RPMI7951 (cell line): Measurements from ENCODE around the gene NUBPL. TPM values are rescaled to one million over a fixed set of nuclear protein-coding genes. Genes with fewer than 3 reads are reported as not detected.
"Not testable (repeated sequence)": the region's sequence is repeated elsewhere in the genome, so short reads cannot be mapped to it uniquely, and the experiment has no call there.

Experiments
- DNase-seq: peaks from one replicate; pipeline ENCODE4 v3.0.0-alpha.2; 2012; ENCODE audit warnings: low read depth
- total RNA-seq: library from RNA; depleted of rRNA; stranded (reverse); fragments of >200 nt; shearing (Covaris generic); gene quantifications from 2 replicates; pipeline ENCODE4 v1.2.3, GENCODE V29; 2014

The NUBPL gene
- total RNA-seq, 1 experiment from 2014 or later = 14.1 TPM

DNA sequence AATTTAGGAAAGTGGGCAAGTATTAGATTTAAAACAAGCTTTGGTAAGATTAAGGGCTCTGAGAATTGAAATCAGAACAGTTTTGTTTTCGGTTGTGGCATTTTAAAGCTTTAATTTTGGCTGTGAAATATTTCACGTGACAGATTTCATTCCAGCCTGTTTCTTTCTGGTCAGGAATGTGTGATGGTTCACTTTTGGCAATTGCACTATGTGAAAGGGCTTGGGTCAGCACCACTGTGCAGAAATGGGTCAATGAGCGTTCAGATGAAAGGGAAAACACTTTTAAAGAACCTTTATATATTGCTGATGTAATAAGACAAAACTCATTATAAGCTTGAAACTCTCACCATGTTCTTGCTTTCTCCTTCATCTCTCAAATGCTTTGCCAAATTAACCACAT, 17.1 kb downstream of the NUBPL start:
- no peak for DNase-seq

DNA sequence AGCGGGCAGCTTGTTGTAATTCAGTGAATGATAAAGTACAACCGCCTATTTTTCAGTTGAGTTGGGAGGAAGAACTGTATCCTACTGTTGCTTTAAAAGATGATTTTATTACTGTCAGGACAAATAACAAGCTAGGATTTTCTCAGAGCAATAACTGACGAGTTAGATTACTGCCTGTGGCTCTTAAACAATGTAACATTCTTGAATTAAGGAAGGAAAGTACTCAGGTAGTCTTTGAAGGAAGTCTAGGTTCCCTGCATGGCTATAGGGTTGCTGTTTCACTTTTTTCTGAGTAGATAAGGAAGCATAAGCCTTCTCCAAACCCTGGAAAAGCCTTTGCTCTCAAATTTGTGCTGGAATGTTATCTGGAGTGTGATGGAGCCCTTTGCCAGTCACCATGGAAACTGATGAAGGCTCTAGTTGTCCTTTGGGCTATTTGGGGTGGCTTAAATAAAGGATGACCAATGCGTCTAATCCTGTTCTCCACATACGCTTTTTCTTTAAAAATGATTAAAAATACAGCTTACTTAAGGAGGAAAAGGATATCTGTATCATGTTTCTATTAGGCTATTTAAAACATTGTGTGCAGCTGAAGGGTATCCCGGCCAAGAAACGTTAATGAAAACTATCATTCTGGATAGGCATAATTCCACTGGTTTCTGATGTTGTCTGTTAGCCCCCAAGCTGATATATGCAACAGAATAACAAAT, 17.7 kb downstream of the NUBPL start:
- DNase-seq = no peak

DNA sequence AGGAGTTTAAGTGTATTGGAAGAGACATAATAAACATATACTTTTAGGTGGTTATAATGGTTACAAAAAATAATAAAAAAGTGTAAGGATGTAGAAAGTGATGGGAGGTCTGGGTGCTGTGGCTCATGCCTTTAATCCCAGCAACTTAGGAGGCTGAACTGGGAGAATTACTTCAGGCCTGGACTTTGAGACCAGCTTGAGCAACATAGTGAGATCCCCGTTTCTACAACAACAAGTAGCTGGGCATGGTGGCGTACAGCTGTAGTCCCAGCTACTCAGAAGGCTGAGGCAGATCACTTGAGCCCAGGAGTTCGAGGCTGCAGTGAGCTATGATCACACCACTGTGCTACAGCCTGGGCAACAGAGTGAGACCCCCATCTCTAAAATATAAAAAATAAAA, 19.0 kb downstream of the NUBPL start:
- no peak for DNase-seq

DNA sequence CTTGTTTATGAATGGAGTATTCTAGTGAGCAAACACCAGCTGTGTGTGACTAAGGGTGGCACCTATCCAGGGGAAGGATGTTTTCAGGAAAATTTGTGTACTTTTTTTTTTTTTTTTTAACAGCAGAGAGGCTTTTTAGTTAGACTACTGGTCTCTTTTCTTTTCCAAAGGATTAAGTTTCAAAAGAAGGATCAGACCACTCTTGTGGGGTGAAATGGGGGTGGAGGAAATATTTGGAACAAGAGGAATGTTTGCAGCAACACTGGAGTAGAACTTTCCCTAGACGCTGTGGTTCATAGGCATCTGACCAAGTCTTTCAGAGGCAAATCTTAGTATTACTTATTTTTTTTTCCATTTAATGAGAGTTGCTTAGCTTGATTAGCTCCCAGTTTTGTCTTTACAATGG, 21.1 kb downstream of the NUBPL start:
- no peak for DNase-seq

DNA sequence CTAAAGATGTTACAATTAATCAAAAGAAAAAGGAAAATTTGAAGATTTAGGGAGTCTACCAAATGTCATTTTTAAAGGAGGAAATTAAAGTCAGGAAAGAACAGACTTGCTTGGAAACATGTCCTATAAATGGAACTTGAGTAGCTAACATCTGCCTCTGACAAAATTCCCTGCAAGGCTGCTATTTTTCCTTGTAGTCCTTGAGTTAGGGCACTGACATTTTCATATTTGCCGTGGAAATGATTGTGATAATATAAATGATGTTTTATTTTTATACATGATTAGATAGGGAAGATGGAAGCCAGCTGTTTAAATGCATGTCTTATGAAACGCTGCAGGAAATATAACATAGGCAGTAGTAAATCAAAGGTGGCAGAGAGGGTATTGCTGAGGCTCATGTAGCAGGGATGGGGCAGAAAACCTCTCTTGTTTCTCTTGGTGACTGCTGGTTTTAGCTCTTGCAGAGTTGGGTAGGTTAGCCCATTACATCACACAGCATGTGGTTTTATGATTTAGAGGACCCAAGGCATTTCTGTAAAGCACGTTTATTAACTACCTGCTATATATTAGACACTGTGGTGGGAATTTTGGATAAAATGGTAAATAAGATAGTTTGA, 21.7 kb downstream of the NUBPL start:
- DNase-seq = no peak

DNA sequence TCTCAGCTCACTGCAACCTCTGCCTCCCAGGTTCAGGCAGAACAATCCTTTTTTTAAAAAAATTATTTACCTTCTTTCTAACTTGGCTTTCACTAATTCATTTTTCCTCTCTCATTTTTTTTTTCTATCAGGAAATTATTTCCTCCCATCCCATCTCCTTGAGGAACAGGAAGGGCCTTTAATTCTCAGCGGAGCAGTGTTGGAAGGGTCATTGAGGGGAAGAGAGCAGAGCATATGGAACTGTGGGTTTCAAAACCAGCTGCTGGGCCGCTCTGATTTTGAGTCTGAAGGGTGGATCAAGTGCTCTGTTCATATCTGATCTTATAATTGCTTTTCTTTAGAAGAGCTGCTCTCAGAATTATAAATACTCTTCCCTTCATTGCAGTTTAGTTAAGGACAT, 29.0 kb downstream of the NUBPL start:
- DNase-seq = no peak

DNA sequence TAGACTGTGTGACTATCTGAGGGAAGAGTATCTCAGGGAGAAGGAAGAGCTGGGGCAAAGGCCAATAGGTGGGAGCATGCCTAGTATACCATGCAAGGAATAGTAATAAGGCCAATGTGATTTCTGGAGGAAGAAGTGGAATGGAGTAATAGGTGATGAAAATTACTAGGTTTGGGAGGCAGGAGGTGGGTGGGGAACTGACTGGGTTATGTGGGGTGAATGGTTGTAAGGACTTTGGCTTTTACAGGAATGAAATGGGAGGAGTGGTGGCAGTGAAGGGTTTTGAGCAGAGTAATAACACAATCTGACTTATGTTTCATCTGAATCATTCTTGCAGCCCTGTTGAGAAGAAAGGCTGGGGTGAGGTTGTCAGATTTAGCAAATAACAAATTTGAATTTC, 30.9 kb downstream of the NUBPL start:
- no peak for DNase-seq

DNA sequence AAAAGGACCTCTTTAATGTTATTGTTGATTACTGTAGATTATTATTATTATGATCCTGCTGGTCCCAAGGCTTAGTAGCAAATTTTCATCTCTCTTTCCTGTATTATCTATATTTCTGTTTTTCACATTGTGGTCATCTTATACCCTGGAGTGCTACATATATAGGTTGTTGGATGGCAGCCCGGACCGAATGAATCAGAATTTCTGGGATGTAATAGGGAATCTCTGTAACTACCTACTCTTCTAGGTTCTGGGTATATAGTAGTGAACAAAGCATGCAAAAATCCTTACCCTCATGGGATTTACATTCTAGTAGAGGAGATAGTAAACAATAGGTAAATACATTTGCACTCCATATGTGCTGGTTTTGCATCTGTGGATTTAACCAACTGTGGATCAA, 31.4 kb downstream of the NUBPL start:
- no peak for DNase-seq

DNA sequence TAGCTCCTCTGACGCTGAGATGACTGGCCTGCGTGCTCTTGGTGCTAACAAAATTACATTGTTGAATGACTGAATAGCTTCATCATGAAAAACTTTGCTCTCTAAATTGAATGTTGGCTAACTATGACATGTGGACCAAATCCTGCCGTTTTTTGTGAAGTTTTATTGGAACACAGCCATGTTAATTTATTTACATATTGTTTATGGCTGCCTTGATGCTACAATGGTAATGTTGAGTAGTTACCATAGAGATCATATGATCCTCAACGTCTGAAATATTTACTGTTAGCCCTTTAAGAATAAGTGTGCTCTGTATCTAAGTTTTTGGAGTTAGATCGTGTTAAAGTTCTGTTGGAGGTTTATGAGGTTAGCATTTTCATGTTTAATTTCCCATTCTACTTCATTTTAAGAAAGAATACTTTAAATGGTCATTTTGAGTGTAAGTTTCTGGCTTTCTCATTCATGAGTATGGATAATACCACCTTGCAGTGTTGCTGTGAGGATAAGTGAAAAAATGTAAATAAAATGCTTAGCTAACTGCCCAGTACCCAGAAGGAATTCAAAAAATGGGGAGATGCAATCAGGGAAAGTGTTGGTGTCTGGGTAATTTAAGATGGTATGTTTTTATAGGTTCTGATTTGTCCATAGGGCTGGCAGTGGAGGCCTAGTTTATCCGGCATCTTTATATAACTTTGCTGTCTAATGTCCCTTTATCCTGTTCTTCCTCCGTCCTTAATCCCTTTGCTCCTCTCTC, 35.3 kb downstream of the NUBPL start:
- DNase-seq = no peak

DNA sequence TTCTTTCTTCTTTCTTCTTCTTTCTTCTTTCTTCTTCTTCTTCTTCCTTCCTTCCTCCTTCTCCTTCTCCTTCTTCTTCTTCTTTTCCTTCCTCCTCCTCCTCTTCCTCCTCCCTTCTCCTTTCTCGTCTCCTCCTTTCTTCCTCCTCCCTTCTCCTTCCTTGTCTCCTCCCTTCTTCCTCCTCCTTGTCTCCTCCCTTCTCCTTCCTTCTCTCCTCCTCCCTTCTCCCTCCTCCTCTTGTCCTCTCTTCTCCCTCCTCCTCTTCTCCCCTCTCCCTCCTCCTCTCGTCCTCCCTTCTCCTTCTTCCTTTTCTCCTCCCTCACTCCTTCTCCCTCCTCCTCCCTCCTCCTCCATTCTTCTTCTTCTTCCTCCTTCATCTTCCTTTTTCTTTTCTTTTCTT, 44.5 kb downstream of the NUBPL start:
- no peak for DNase-seq

DNA sequence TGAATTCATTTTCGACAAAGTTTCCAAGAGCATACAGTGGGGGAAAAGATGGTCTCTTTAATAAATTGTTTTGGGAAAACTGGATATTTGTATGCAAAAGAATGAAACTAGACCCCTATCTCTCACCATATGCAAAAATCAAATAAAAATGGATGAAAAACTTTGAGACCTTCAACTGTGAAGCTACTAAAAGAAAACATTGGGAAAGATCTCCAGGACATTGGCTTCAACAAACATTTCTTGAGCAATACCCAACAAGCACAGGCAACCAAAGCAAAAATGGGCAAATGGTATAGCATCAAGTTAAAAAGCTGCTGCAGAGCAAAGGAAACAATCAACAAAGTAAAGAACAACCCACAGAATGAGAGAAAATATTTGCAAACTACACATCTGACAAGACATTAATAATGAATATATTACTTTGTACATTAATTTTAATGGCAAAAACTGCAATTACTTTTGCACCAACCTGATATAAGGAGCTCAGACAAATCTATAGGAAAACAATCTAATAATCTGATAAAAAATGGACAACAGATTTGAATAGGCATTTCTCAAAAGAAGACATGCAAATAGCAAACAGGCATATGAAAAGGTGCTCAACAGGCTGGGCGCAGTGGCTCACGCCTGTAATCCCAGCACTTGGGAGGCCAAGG, 50.7 kb downstream of the NUBPL start:
- no peak for DNase-seq

DNA sequence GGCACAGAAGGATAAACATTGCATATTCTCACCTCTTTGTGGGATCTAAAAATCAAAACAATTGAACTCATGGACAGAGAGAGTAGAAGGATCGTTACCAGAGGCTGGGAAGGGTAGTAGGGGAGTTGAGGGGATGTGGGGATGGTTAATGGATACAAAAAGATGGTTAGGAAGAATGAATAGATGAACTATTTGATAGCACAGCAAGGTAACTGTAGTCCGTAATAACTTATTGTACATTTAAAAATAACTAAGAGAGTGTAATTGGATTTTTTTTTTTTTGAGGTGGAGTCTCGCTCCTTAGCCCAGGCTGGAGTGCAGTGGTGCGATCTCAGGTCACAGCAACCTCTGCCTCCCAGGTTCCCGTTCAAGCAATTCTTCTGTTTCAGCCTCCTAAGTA, 52.0 kb downstream of the NUBPL start:
- no peak for DNase-seq

DNA sequence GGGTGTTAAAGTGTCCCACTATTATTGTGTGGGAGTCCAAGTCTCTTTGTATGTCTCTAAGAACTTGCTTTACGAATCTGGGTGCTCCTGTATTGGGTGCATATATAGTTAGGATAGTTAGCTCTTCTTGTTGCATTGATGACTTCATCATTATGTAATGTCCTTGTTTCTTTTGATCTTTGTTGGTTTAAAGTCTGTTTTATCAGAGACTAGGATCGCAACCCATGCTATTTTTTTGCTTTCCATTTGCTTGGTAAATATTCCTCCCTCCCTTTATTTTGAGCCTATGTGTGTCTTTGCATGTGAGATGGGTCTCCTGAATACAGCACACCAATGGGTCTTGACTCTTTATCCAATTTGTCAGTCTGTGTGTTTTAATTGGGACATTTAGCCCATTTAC, 57.7 kb downstream of the NUBPL start:
- DNase-seq = not testable (repeated sequence)

DNA sequence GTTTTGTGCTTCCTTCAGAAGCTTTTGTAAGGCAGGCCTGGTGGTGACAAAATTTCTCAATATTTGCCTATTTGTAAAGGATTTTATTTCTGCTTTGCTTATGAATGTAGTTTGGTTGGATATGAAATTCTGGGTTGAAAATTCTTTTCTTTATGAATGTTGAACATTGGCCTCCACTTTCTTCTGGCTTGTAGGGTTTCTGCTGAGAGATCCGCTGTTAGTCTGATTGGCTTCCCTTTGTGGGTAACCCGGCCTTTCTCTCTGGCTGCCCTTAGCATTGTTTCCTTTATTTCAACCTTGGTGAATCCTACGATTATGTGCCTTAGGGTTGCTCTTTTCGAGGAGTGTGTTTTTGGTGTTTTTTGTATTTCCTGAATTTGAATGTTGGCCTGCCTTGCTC, 58.2 kb downstream of the NUBPL start:
- DNase-seq = no peak

DNA sequence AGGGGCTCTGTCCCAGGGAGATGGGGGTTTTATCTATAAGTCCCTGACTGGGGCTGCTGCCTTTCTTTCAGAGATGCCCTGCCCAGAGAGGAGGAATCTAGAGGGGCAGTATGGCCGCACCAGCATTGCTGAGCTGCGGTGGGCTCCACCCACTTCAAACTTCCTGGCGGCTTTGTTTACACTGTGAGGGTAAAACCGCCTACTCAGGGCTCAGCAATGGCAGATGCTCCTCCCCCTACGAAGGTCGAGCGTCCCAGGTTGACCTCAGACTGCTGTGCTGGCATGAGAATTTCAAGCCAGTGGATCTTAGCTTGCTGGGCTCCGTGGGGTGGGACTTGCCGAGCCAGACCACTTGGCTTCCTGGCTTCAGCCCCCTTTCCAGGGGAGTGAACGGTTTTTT, 59.7 kb downstream of the NUBPL start:
- DNase-seq = not testable (repeated sequence)

DNA sequence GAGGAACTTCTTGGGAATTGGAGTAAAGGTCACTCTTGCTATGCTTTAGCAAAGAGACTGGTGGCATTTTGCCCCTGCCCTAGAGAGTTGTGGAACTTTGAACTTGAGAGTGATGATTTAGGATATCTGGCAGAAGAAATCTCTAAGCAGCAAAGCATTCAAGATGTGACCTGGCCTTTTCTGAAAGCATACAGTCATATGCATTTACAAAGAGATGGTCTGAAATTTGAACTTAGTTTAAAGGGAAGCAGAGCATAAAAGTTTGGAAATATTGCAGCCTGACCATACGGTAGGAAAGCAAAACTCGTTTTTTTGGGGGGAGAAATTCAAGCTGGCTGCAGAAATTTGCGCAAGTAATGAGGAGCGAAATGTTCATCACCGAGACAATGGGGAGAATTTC, 60.9 kb downstream of the NUBPL start:
- DNase-seq = no peak

DNA sequence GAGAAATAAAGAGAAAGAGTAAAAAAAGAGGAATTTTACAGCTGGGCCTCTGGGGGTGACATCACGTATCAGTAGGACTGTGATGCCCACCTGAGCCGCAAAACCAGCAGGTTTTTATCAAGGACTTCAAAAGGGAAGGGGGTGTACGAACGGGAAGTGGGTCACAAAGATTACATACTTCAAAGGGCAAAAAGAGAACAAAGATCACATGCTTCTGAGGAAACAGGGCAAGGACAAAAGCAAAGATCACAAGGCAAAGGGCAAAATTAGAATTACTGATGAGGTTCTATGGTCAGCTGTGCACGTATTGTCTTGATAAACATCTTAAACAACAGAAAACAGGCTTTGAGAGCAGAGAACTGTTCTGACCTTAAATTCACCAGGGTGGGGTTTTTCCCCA, 91.7 kb downstream of the NUBPL start:
- DNase-seq = not testable (repeated sequence)

DNA sequence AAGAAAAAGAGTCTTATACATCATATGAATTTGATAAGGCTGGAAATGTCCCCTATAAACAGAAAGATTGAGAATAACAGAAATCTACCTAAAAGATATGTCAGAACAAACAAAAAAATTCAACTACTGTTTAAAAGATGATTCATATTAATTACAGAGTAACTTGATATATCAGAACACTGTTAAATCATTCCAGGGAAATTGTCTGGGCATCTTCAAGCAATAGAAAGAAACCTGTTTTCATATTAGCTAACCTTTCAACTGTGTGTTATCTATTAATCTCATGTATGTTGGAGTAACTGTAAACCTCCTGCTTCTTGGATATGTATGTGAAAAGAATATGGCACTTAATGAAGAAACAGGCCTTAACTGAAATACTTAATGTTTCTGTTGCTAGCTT, 96.7 kb downstream of the NUBPL start:
- DNase-seq = no peak

DNA sequence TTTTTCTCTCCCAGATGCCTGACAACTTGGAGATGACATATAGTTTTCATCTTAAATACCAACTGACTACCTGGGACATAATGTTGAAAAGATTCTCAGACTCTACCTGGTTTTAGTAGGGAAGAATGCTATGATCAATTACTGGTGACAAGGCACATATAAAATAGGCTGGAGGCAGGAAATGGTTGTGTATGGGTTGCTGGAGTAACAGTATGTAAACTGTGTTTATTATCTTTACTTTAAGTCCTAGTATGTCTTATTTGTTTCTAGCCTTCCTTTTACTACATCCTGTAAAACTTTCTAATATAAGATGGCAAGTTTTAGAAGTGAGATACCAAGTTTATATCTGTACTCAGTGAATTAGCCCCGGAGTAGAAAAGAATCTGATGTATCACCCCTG, 98.1 kb downstream of the NUBPL start:
- DNase-seq = no peak

DNA sequence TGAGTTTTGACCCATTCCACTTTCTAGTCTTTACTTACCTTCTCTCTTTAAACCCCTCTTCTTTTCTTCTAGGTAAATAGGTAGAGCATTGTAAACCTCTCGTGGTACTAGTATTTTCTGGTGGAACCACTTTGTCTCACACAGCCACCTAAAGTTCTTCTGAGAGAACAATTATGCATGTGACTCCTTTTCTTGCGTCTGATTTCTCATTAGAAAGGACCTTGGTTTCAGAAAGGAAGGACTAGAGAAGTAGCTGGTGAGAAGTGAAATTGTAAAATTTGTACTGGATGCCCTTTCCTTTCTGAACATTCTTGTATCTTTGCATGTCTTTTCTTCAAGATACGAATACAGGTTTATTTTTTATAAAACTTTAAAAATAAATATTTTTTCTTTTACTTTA, 99.0 kb downstream of the NUBPL start:
- DNase-seq = no peak

DNA sequence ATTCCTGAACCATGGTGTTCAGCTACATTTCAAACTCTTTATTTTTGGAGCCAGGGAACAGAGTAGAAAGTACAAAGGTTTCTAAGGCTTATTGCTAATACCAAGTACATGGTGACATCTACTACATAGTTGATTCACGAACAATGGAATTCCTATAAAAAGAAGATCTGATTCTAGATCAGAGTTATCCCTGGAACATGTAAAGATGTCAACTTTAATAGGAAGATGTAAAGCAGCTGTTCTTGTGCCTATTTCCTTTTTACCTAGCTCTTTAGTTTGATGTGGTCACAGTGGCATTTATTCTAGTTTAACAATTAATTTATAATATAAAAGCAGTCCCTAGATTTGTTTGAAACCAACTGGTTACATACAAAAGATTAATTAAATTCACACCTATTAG, 99.5 kb downstream of the NUBPL start:
- no peak for DNase-seq

DNA sequence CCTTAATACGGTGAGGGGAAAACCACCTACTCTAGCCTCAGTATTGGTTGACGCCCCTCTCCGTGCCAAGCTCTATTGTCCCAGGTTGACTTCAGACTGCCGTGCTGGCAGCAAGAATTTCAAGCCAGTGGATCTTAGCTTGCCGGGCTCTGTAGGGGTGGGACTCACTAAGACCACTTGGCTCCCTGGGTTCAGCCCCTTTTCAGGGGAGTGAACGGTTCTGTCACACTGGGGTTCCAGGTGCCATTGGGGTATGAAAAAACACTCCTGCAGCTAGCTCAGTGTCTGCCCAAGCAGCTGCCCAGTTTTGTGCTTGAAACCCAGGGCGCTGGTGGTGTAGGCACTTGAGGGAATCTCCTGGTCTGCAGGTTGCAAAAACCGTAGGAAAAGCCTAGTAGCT, 107.1 kb downstream of the NUBPL start:
- DNase-seq = no peak

DNA sequence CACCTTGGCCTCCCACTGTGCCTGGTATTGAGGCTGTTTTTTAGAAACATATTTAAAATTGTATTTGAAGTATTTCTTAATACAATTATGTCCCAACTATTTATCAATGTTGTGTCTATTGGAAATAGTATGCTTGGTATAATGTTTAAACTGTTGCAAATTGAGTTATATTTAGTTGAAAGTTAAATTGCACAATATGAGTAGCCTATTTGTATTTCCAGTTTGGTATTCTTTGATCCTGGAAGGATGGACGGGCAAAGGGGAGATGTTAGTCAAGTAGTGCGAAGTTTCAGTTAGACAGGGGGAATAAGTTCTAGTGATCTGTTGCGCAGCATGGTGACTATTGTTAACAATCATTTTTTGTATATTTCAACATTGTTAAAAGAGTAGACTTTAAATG, 111.5 kb downstream of the NUBPL start:
- DNase-seq = no peak
